Colonic mucosa (tissue), 4 donors: ENCODE data around the gene RNF25. TPM values are rescaled to one million over a fixed set of nuclear protein-coding genes. Genes with fewer than 3 reads are reported as not detected.
"Not testable (repeated sequence)": the region's sequence is repeated elsewhere in the genome, so short reads cannot be mapped to it uniquely, and the experiment has no call there.

Source experiments
- DNase-seq: peaks from one replicate; pipeline ENCODE4 v3.0.0-alpha.2; 2020
- H3K27ac ChIP-seq: fragments of 200-600 bp; one replicate; pipeline ENCODE4 v1.8.0; 2021
- H3K27me3 ChIP-seq: fragments of 200-600 bp; one replicate; pipeline ENCODE4 v1.8.0; 2021
- H3K36me3 ChIP-seq: fragments of 200-600 bp; one replicate; pipeline ENCODE4 v1.8.0; 2021
- H3K4me1 ChIP-seq: fragments of 200-600 bp; one replicate; pipeline ENCODE4 v1.8.0; 2021; ENCODE audit warnings: mild to moderate bottlenecking
- H3K4me3 ChIP-seq: fragments of 200-600 bp; one replicate; pipeline ENCODE4 v1.8.0; 2021
- H3K9ac ChIP-seq, 2 donors: one replicate each; pipeline ENCODE4 v1.7.0; 2013; ENCODE audit warnings: control low read depth in 2 of 2, low read depth in 2 of 2, low read length in 2 of 2
- H3K9me3 ChIP-seq: fragments of 200-600 bp; one replicate; pipeline ENCODE4 v1.8.0; 2021
- CTCF ChIP-seq: fragments of 200-600 bp; IDR thresholded peaks from one replicate; pipeline ENCODE4 v1.8.0; 2022; ENCODE audit warnings: antibody characterized with exemption, mild to moderate bottlenecking
- intact Hi-C: fragments of 100-400 bp; cut with DNase I; formaldehyde crosslinking; loops from one replicate; pipeline ENCODE4 v1.14.1; 2022
- total RNA-seq, 2 donors: library from RNA; stranded (reverse); fragmentation: NEBNext Ultra II Directional in 1 of 2; extraction: Animal tissue kit (Norgen Biotek cat#: 25700) in 1 of 2; gene quantifications; one replicate each; pipeline ENCODE4 v1.2.1, GENCODE V29; 2021
- donor health status: healthy.
- donor health status: DM: no; HTN: no; CAD: no.
- donor health status: DM: no; HTN: no; CAD: no.

RNF25 gene
- total RNA-seq, 2 donors from 2014 or later: 12.6 to 20.7 TPM

- no peak overlapping the region for H3K27ac ChIP-seq
- intact Hi-C loops: no loop called here
- no peak for TF ChIP-seq CTCF
These were observed 30.0 kb upstream of the RNF25 start for GRCh38 chr2:218701806-218702205.

DNA sequence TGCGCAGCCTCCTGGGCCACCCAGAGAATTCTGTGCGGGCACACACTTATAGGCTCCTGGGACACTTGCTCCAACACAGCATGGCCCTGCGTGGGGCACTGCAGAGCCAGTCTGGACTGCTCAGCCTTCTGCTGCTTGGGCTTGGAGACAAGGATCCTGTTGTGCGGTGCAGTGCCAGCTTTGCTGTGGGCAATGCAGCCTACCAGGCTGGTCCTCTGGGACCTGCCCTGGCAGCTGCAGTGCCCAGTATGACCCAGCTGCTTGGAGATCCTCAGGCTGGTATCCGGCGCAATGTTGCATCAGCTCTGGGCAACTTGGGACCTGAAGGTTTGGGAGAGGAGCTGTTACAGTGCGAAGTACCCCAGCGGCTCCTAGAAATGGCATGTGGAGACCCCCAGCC, 27.1 kb upstream of the RNF25 start:
- no peaks in the 10 kb centered on the region for H3K36me3 ChIP-seq
- intact Hi-C loops: no loop called here
- no peaks in the 10 kb centered on the region for H3K9me3 ChIP-seq

More at GRCh38 chr2:218701806-218702205, 30.0 kb upstream of the RNF25 start:
- H3K27me3 ChIP-seq: no peaks in the 10 kb centered on the region
- H3K36me3 ChIP-seq: no peaks in the 10 kb centered on the region
- H3K9me3 ChIP-seq: no peaks in the 10 kb centered on the region
- H3K4me3 ChIP-seq: no peak overlapping the region
- H3K9ac ChIP-seq: no peak overlapping the region
- H3K4me1 ChIP-seq: no peaks in the 10 kb centered on the region
- no peak for DNase-seq

GRCh38 chr2:218694405-218695145, 22.8 kb upstream of the RNF25 start:
- no peaks in the 10 kb centered on the region for H3K27me3 ChIP-seq
- DNase-seq: no peak
- no peaks in the 10 kb centered on the region for H3K4me1 ChIP-seq
- no peak overlapping the region for H3K27ac ChIP-seq
- no peak overlapping the region for H3K4me3 ChIP-seq
- no peaks in the 10 kb centered on the region for H3K9me3 ChIP-seq
- no peak for TF ChIP-seq CTCF
- H3K9ac ChIP-seq: no peak overlapping the region
- intact Hi-C loops: no loop called here
- no peaks in the 10 kb centered on the region for H3K36me3 ChIP-seq

More for the DNA sequence above, 27.1 kb upstream of the RNF25 start:
- Histone ChIP-seq H3K27me3 (no peaks in the 10 kb centered on the region), H3K4me1 (no peaks in the 10 kb centered on the region), H3K4me3 (no peak overlapping the region), H3K9ac (no peak overlapping the region), H3K27ac (no peak overlapping the region)
- no peak for TF ChIP-seq CTCF
- DNase-seq: no peak

- Histone ChIP-seq H3K9ac (no peak overlapping the region), H3K27me3 (no peaks in the 10 kb centered on the region), H3K4me3 (no peak overlapping the region), H3K9me3 (no peaks in the 10 kb centered on the region), H3K36me3 (no peaks in the 10 kb centered on the region), H3K27ac (no peak overlapping the region), H3K4me1 (no peaks in the 10 kb centered on the region)
- TF ChIP-seq CTCF: no peak
- intact Hi-C loops: no loop called here
- DNase-seq: no peak
These were observed 19.4 kb upstream of the RNF25 start for GRCh38 chr2:218691234-218691633.

GRCh38 chr2:218687400-218688060, 15.7 kb upstream of the RNF25 start:
- H3K9ac ChIP-seq, intact Hi-C loops, H3K36me3 ChIP-seq, H3K4me1 ChIP-seq, H3K27me3 ChIP-seq, H3K9me3 ChIP-seq, H3K27ac ChIP-seq, H3K4me3 ChIP-seq: not testable (repeated sequence)
- TF ChIP-seq CTCF: peak; percentile 78
- peak; percentile 54 for DNase-seq
